ENCODE measurements around the gene CEP70. TPM values are rescaled to one million over a fixed set of nuclear protein-coding genes. Genes with fewer than 3 reads are reported as not detected.
A peak's percentile ranks its signal among the peaks of the same experiment; 100 is the strongest.
"Not testable (repeated sequence)": the region's sequence is repeated elsewhere in the genome, so short reads cannot be mapped to it uniquely, and the experiment has no call there.

Gene CEP70
- total RNA-seq, 1 donor, result 11.8 TPM

DNA sequence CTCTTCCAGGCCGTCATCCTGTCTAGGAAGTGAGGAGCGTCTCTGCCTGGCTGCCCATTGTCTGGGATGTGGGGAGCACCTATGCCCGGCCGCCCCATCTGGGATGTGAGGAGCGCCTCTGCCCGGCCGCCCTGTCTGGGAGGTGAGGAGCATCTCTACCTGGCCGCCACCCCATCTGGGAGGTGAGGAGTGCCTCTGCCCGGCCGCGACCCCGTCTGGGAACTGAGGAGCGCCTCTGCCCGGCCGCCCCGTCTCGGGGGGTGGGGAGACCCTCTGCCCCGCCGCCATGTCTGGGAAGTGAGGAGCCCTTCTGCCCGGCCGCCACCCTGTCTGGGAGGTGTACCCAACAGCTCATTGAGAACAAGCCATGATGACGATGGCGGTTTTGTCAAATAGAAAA is 72.6 kb downstream of the CEP70 start:
- not testable (repeated sequence) for DNase-seq (ENCODE audit: low read depth in 2 of 3, low spot score in 2 of 3)

GRCh38 chr3:138513090-138513843 is 80.8 kb downstream of the CEP70 start:
- no peak for DNase-seq (ENCODE audit: low read depth in 2 of 3, low spot score in 2 of 3)

DNA sequence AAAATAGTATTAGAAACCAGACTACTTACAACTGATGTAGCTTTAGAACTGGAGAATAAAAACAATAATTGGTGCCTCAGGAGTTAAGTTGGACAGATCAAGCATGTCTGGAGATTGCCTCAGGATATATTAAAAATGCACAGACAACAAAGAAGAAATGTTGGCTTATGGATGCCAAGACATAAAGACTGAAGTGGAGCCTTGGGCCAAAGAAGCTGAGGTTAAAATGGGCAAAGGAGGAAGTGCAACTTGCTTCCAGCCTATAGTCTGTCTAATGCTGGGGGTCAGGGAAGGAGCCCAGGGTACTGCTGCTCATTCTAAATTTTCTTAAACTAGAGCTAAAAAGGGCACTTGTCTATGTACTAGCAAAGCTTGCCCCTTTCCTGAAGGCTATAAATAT is 82.1 kb downstream of the CEP70 start:
- DNase-seq (ENCODE audit: low read depth in 2 of 3, low spot score in 2 of 3), result no peak

- no peak for DNase-seq (ENCODE audit: low read depth in 2 of 3, low spot score in 2 of 3)
Observed at GRCh38 chr3:138509586-138509985, 84.5 kb downstream of the CEP70 start.

- no peak for DNase-seq (ENCODE audit: low read depth in 2 of 3, low spot score in 2 of 3)
Observed at GRCh38 chr3:138507524-138507923, 86.5 kb downstream of the CEP70 start.

GRCh38 chr3:138498991-138499390 is 95.1 kb downstream of the CEP70 start:
- DNase-seq (ENCODE audit: low read depth in 2 of 3, low spot score in 2 of 3), result no peak

DNA sequence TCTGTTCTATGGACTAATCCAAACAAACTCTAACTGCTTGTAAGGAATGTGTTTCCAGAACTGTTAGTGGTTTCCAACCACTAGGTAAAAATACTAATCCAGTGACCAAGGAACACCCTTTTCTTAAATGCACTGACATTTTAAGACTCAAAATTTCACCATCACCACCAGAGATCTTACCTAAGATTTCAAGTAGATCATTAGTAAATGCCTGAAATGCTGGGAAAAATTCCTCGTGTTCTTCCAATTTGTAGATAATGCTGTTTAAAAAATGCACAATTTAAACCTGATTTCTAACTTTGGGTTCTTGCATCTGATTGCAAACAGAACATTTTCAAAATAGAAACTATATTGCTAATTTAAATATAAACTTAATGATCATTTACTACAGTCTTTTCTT is 96.2 kb downstream of the CEP70 start:
- DNase-seq (ENCODE audit: low read depth in 2 of 3, low spot score in 2 of 3), result no peak

DNA sequence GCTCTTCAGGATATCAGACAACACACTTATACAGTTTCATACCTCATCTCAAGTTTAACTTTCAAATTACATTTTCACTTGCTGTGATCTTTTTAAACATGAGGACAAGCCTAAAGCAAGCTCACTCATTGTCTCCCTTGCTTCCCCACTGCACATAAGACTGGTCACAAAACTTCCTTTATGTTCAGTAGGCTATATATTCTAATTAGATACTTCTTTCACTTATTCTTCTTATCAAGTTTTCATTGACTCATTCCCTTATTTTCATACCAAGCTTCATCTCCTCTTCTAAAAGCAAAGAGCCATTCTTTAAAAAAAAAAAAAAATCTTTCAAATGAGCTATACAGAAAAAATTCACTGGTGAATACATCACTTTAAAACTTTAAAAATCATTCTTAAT is 97.0 kb downstream of the CEP70 start:
- DNase-seq (ENCODE audit: low read depth in 2 of 3, low spot score in 2 of 3), result no peak

GRCh38 chr3:138496436-138496835 is 97.6 kb downstream of the CEP70 start:
- DNase-seq (ENCODE audit: low read depth in 2 of 3, low spot score in 2 of 3), result no peak

- DNase-seq (ENCODE audit: low read depth in 2 of 3, low spot score in 2 of 3), result not testable (repeated sequence)
Observed at GRCh38 chr3:138495638-138496037, 98.4 kb downstream of the CEP70 start.

GRCh38 chr3:138494607-138494929 is 99.5 kb downstream of the CEP70 start:
- no peak for DNase-seq (ENCODE audit: low read depth in 2 of 3, low spot score in 2 of 3)

DNA sequence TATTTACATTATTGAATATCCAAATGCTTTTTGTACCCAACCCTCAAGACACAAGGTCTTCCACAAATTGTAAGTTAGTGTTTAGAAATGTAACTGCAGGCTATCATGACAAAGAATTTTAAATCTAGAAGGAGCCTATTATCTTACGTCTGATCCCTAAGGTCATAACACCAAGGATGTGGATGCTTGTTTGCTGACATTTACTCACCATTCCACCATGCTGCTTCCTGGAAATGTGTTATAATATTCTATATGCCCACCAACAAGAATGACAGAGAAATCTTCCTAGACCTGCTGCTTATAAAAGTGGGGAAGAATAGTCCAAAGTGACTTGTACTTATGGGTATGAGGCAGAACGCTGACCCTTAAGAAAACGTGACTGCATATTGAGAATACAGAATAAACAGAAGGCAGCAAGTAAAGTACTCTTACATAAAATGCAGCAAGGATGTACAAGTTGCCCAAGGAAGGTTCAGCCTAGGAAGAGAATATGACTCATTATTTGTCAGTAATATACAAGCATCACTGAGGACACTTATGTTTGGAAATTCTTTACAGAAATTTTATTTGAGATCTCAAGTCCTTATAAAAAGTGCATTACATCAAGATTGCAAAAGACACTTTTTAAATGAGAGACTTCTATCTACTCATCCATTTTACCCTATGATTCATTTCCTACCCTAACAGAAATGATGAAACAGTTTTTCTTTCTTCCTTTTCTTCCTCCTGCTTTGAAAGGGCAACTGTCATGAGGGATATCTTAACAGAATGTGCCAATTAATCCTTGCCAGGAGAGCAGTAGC is 100.1 kb downstream of the CEP70 start:
- DNase-seq (ENCODE audit: low read depth in 2 of 3, low spot score in 2 of 3), result no peak

GRCh38 chr3:138492980-138493675 is 100.9 kb downstream of the CEP70 start:
- DNase-seq (ENCODE audit: low read depth in 2 of 3, low spot score in 2 of 3), result no peak

DNA sequence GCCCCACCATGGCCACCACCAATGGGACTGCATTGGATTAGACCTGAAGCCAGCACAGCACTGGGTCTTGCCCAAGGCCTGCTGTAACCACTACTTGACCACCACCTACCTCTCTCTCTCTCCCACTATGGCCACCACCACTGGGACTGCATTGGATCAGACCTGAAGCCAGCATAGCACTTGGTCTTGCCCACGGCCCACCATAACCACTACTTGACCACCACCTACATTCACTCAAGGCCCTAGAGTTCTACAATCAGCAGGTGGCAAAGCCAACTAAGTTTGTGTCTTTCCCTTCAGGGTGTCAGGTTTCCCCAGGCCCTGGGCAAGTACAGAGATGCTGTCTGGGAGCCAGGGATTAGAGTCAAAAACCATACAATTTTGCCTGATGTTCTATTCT is 102.1 kb downstream of the CEP70 start:
- DNase-seq (ENCODE audit: low read depth in 2 of 3, low spot score in 2 of 3), result no peak

GRCh38 chr3:138486580-138486979 is 107.5 kb downstream of the CEP70 start:
- DNase-seq (ENCODE audit: low read depth in 2 of 3, low spot score in 2 of 3), result not testable (repeated sequence)

DNA sequence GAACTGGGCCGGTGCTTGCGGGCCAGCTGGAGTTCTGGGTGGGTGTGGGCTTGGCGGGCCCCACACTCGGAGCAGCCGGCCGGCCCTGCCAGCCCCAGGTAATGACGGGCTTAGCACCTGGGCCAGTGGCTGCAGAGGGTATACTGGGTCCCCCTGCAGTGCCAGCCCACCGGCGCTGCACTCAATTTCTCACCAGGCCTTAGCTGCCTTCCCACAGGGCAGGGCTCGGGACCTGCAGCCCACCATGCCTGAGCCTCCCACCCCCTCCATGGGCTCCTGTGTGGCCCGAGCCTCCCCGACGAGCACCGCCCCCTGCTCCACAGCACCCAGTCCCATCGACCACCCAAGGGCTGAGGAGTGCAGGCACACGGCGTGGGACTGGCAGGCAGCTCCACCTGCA is 109.4 kb downstream of the CEP70 start:
- not testable (repeated sequence) for DNase-seq (ENCODE audit: low read depth in 2 of 3, low spot score in 2 of 3)

DNA sequence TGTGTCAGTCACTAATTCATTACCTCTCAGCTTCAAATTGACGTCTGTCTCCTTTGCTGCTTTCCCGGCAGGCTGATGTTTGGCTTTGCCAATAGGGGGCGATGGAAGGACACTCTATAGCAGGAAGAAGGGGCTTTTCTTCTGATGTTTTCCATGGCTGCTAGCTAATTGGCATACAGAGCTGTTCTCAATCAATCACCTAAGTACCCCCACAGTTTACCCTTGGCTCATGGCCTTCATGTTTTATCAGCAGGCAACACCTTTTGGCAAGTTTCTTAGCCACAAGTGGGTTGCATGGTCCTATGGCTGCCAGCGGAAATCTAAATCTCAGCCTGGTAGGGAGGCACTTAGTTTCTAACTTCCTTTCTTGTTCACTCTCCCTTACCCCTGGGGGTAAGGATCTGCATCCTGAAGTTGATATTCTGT is 114.6 kb downstream of the CEP70 start:
- DNase-seq (ENCODE audit: low read depth in 2 of 3, low spot score in 2 of 3), result peak in 2 of 3 donors; percentile 53 to 79

DNA sequence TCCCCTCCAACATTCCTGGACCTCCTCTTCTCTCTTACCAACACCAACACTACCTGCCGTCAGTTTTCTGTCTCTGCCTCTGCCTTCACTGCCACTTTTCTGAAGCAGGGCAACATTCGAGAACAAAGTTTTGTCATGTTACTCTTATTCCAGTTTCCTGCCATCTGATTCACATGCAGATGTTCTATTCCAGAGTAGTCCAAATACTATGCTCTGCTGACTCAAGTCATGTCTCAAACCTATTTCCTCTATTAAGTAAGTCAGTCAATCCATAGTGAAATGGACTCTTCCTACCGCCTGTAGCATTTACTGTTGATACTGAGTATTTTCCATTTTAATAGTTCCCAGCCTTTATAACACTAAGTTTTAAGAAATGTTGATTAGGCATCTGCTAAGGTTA is 116.3 kb downstream of the CEP70 start:
- no peak for DNase-seq (ENCODE audit: low read depth in 2 of 3, low spot score in 2 of 3)

DNA sequence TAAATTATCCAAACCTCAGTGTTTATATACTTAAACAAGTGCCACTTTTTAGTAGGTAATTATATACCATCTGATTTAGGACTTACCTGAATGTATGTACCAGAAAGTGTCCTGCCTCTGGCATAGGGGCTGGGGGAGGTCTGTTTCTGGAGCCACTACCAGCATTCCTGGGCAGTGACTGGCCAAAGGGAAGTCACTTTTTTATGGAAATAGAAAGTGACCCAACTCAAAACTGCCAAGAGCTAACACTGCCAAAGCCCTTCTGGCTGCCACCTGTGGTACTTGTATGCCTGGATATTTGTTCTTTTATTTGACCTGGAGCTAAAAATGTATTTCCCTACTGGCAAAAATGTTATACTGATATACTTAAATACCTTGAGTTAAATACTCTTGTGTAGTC is 116.9 kb downstream of the CEP70 start:
- DNase-seq (ENCODE audit: low read depth in 2 of 3, low spot score in 2 of 3), result no peak

GRCh38 chr3:138476526-138476925 is 117.5 kb downstream of the CEP70 start:
- DNase-seq (ENCODE audit: low read depth in 2 of 3, low spot score in 2 of 3), result no peak

- DNase-seq (ENCODE audit: low read depth in 2 of 3, low spot score in 2 of 3), result no peak
Observed at GRCh38 chr3:138474163-138474562, 119.9 kb downstream of the CEP70 start.

DNA sequence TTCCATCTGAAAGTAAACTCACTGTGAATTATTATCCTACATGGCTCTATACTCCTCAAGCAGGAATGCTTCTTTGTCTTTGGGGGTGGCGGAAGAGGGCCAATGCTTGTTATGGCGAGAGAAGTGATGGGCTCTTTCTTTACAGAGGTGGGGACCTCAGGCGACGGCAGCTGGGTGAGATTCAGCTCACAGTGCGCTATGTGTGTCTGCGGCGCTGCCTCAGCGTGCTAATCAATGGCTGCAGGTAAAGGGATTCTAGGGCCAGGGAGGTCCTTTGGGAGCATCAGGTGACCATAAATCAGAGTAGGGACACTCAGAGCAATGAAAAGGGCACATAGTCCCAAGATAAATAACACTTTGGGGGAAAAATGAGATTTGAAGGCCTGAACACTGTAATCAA is 120.7 kb downstream of the CEP70 start:
- DNase-seq (ENCODE audit: low read depth in 2 of 3, low spot score in 2 of 3), result no peak
